ENCODE results near the gene MANSC1. TPM values are rescaled to one million over a fixed set of nuclear protein-coding genes. Genes with fewer than 3 reads are reported as not detected.
A peak's percentile ranks its signal among the peaks of the same experiment; 100 is the strongest.

MANSC1 gene
- total RNA-seq, 2 donors from 2014 or later = 8.9 to 12.2 TPM

DNA sequence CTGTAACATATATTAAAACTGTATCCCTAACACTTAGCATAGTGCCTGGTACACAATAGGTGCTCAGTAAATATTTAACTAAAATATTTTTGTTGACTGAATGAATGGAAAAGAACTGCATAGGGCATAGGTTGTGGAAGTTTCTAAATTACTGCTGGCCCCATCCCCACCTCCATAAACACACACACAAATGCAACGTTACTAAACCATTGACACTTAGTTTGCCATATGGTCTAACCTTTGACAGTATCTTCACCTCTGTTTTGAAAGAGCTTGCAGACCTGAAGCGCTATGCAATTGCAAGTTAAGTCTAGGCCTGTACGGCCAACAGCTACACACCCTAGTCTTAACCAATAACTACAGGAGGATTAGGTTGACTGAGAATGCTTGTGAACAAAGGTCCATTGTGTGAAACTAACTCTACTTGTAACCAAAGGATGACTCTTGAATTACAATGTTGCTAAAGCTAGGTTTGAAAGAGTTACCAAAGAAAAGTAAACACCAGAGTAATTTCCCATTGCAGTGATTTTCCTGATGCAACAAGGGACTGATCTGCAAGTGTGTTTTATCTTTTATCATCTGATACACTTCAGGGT lies 924 bp upstream of the MANSC1 start:
- intact Hi-C loops (cut with DNase I) = no loop called here
- no peak for TF ChIP-seq POLR2A (IDR thresholded peaks at IDR 0.05)
- TF ChIP-seq, protein P1, sequence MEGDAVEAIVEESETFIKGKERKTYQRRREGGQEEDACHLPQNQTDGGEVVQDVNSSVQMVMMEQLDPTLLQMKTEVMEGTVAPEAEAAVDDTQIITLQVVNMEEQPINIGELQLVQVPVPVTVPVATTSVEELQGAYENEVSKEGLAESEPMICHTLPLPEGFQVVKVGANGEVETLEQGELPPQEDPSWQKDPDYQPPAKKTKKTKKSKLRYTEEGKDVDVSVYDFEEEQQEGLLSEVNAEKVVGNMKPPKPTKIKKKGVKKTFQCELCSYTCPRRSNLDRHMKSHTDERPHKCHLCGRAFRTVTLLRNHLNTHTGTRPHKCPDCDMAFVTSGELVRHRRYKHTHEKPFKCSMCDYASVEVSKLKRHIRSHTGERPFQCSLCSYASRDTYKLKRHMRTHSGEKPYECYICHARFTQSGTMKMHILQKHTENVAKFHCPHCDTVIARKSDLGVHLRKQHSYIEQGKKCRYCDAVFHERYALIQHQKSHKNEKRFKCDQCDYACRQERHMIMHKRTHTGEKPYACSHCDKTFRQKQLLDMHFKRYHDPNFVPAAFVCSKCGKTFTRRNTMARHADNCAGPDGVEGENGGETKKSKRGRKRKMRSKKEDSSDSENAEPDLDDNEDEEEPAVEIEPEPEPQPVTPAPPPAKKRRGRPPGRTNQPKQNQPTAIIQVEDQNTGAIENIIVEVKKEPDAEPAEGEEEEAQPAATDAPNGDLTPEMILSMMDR (IDR thresholded peaks at IDR 0.05) = no peak
- no peaks in the 10 kb centered on the region for H3K9me3 ChIP-seq
- H3K4me1 ChIP-seq = peaks cover 19% of the 10 kb centered on the region
- DNase-seq = no peak
- no peaks in the 10 kb centered on the region for H3K27me3 ChIP-seq
- H3K27ac ChIP-seq = peak overlapping the region; percentile 49 to 90 (median 88)
- ATAC-seq = peak; percentile 57
- H3K4me3 ChIP-seq = no peak overlapping the region
- WGBS, 2 donors = 49 to 68% methylated on average over 3 of the region's 3 CpGs
- H3K36me3 ChIP-seq (replicated peaks in 1 of 2; ENCODE audit: insufficient read depth in 1 of 2, low read depth in 2 of 2) = no peaks in the 10 kb centered on the region

DNA sequence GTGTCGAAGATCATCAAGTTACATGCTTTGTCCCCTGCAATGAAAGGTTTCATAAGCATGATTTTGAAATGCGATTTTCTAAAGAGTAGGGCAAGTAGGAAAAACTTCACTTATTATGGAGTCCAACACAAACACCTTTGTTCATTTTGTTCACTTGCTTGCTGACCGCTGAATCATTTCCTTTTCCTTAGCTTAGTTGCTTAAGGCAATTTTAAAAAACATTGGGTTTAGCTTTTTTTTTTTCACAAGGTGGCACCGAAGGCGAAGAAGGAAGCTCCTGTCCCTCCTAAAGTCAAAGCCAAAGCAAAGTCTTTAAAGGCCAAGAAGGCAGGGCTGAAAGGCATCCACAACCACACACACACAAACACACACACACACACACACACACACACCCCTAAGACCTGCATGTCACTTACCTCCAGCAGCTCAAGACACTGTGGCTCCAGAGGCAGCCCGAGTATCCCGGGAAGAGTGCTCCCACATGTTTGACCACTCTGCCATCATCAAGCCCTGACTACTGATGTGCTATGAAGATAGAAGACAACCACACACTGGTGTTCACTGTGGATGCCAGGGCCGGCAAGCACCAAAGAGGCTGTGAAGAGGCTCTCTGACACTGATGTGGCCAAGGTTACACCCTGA lies 11.4 kb downstream of the MANSC1 start:
- ATAC-seq (no peak), DNase-seq (no peak)
- 82 to 84% methylated on average over 8 of the region's 8 CpGs for WGBS, 2 donors
- Histone ChIP-seq H3K27me3 (no peaks in the 10 kb centered on the region), H3K9me3 (no peaks in the 10 kb centered on the region), H3K36me3 (replicated peaks in 1 of 2; ENCODE audit: insufficient read depth in 1 of 2, low read depth in 2 of 2) (peaks cover 0 to 2% of the 10 kb centered on the region in 2 donors), H3K4me3 (no peak overlapping the region), H3K4me1 (peaks cover 25% of the 10 kb centered on the region), H3K27ac (no peak overlapping the region)
- intact Hi-C loops (cut with DNase I) = loop anchor here (10.0 kb wide), 1 partner anchor 64 kb away; no protein-coding TSS in a partner anchor
- TF ChIP-seq, protein P1 (IDR thresholded peaks at IDR 0.05) = no peak
- TF ChIP-seq POLR2A (IDR thresholded peaks at IDR 0.05) = no peak

DNA sequence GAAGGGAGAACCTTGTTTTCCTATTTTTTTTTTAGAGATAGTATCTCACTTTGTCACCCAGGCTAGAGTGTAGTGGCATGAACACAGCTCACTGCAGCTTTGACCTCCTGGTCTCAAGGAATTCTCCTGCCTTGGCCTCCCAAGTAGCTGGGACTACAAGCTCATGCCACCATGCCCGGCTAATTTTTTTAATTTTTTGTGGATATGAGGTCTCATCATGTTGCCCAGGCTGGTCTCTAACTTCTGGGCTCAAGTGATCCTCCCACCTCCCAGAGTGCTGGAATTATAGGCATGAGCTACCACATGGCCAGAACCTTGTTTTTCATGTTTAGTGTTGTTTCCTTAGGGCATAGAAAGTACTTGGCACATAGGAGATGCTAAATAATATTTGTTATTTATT lies 13.5 kb downstream of the MANSC1 start:
- WGBS, 2 donors = 85 to 92% methylated on average over 1 of the region's 1 CpG
- TF ChIP-seq, protein P1 (IDR thresholded peaks at IDR 0.05) = no peak
- no peak for TF ChIP-seq POLR2A (IDR thresholded peaks at IDR 0.05)
- Histone ChIP-seq H3K27ac (peak overlapping the region in 1 of 4 donors; percentile 15), H3K9me3 (no peaks in the 10 kb centered on the region), H3K27me3 (no peaks in the 10 kb centered on the region), H3K4me1 (peaks cover 46% of the 10 kb centered on the region), H3K36me3 (replicated peaks in 1 of 2; ENCODE audit: insufficient read depth in 1 of 2, low read depth in 2 of 2) (no peaks in the 10 kb centered on the region), H3K4me3 (no peak overlapping the region)
- ATAC-seq (no peak), DNase-seq (no peak)
- intact Hi-C loops (cut with DNase I) = loop anchor here (10.0 kb wide), 1 partner anchor 62 kb away; no protein-coding TSS in a partner anchor

DNA sequence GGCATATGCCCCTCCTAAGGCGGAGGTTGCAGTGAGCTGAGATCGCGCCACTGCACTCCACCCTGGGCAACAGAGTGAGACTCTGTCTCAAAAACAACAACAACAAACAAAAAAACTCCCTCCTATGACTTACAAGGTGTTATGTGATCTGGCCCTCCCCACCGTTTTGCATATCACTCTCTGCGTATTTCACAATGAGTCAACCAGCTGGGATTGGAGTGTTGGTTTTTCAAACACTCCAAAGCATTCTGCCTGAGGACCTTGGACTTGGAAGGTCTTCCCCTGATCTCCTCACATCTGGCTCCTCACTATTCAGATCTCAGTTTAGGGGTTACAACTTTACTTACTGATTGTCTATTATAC lies 14.0 kb downstream of the MANSC1 start:
- Histone ChIP-seq H3K27ac (peak overlapping the region in 2 of 4 donors; percentile 17 to 25), H3K36me3 (replicated peaks in 1 of 2; ENCODE audit: insufficient read depth in 1 of 2, low read depth in 2 of 2) (no peaks in the 10 kb centered on the region), H3K4me1 (peaks cover 51% of the 10 kb centered on the region), H3K9me3 (no peaks in the 10 kb centered on the region), H3K27me3 (no peaks in the 10 kb centered on the region), H3K4me3 (no peak overlapping the region)
- ATAC-seq (no peak), DNase-seq (peak in 3 of 4 donors; percentile 41 to 57 (median 52))
- 71 to 72% methylated on average over 5 of the region's 5 CpGs for WGBS, 2 donors
- intact Hi-C loops (cut with DNase I) = loop anchor here (10.0 kb wide), 1 partner anchor 61 kb away; no protein-coding TSS in a partner anchor
- TF ChIP-seq, protein P1 (IDR thresholded peaks at IDR 0.05) = no peak

Data from body of pancreas (tissue), 4 donors.